ENCODE results near the gene SH2D4B. TPM values are rescaled to one million over a fixed set of nuclear protein-coding genes. Genes with fewer than 3 reads are reported as not detected.
A peak's percentile ranks its signal among the peaks of the same experiment; 100 is the strongest.
"Not testable (repeated sequence)": the region's sequence is repeated elsewhere in the genome, so short reads cannot be mapped to it uniquely, and the experiment has no call there.

The SH2D4B gene
- total and polyA plus RNA-seq, 8 donors: 0.09 to 0.37 (median 0.20) TPM

- TF ChIP-seq CTCF (IDR thresholded peaks at IDR 0.05): no peak
- no peaks in the 10 kb centered on the region for H3K36me3 ChIP-seq
- H3K4me1 ChIP-seq: peaks cover 0 to 53% of the 10 kb centered on the region in 2 donors
- H3K27me3 ChIP-seq: no peaks in the 10 kb centered on the region
- peak overlapping the region in 1 of 2 donors; percentile 70 for H3K27ac ChIP-seq
- intact Hi-C loops (cut with DNase I): no loop called here
- DNase-seq: no peak
- no peak overlapping the region for H3K4me3 ChIP-seq
- ATAC-seq: no peak
- no peaks in the 10 kb centered on the region for H3K9me3 ChIP-seq
These were observed 6.9 kb upstream of the SH2D4B start for GRCh38 chr10:80530816-80531215.

DNA sequence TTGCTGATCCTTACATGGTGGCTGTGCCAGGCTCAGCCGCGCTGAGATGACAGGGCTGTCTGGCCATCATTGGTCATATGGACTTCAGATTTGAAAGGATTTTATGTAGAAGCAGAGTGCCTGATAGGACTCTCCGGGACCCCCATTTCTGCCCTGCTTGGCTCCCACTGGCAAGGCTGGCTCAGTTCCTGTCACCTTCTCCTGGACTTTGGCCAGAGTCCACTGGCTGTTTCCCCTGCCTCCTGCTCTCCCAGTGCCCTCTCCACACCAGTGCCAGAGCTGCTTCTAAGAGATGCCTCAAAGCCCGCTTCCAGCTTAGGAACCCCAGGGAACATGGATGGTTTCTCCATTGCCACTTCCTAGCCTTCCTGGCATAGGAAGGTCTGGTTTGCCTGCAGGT lies 5.1 kb upstream of the SH2D4B start:
- Histone ChIP-seq H3K27me3 (no peaks in the 10 kb centered on the region), H3K9me3 (no peaks in the 10 kb centered on the region), H3K27ac (no peak overlapping the region), H3K4me1 (peaks cover 0 to 40% of the 10 kb centered on the region in 2 donors), H3K4me3 (no peak overlapping the region), H3K36me3 (no peaks in the 10 kb centered on the region)
- ATAC-seq (no peak), DNase-seq (no peak)
- no peak for TF ChIP-seq CTCF (IDR thresholded peaks at IDR 0.05)
- intact Hi-C loops (cut with DNase I): no loop called here

- H3K27me3 ChIP-seq; H3K36me3 ChIP-seq; ATAC-seq; H3K4me3 ChIP-seq; H3K9me3 ChIP-seq; intact Hi-C loops (cut with DNase I); H3K27ac ChIP-seq; DNase-seq: not testable (repeated sequence)
- H3K4me1 ChIP-seq: peaks cover 0 to 27% of the 10 kb centered on the region in 2 donors
These were observed 3.6 kb upstream of the SH2D4B start for GRCh38 chr10:80534059-80534458.

GRCh38 chr10:80534646-80535045 lies 3.1 kb upstream of the SH2D4B start:
- H3K4me1 ChIP-seq: peaks cover 0 to 21% of the 10 kb centered on the region in 2 donors
- H3K9me3 ChIP-seq; ATAC-seq; H3K36me3 ChIP-seq; DNase-seq; H3K27ac ChIP-seq; H3K4me3 ChIP-seq; H3K27me3 ChIP-seq; intact Hi-C loops (cut with DNase I): not testable (repeated sequence)

DNA sequence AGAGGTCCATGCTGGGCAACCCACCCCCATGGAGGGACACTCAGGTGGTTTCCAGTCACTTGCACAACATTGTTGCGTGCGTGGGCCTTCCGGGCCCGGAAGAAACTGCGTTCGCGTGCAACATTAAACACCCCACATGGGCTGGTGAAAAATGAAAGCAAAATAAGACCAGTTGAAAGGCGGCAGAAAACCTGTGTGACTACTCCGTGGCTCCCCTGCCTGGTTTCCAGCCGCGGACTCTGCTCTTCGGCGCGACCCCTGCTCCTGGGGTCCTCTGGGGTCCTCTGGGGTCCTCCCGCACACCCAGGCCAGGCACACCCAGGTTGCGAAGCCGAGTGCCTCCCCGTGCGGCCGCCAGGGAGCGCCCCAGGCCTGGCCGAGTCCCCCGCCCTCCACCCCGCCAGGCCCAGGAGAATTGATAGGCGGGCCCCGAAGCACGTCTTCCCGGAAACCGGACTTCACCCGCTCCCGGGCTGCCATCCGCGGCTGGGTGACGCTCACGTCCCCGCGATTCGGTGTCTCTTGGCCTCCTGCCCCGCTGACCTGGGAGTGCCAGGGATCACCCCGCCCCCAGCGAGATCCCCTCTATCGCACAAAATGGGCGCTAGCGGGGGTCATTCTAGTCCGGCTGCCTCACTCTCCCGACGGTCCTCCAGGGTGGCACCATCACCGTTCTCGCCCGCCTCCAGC lies 1.9 kb upstream of the SH2D4B start:
- intact Hi-C loops (cut with DNase I): no loop called here
- H3K36me3 ChIP-seq: no peaks in the 10 kb centered on the region
- ATAC-seq: peak; percentile 96
- peak; percentile 20 to 95 (median 67) for DNase-seq
- peak overlapping the region; percentile 30 to 43 for H3K4me3 ChIP-seq
- no peaks in the 10 kb centered on the region for H3K27me3 ChIP-seq
- H3K27ac ChIP-seq: peak overlapping the region; percentile 14 to 87
- TF ChIP-seq CTCF (IDR thresholded peaks at IDR 0.05): peak; percentile 59 to 84
- no peaks in the 10 kb centered on the region for H3K9me3 ChIP-seq
- peaks cover 0 to 17% of the 10 kb centered on the region in 2 donors for H3K4me1 ChIP-seq

DNA sequence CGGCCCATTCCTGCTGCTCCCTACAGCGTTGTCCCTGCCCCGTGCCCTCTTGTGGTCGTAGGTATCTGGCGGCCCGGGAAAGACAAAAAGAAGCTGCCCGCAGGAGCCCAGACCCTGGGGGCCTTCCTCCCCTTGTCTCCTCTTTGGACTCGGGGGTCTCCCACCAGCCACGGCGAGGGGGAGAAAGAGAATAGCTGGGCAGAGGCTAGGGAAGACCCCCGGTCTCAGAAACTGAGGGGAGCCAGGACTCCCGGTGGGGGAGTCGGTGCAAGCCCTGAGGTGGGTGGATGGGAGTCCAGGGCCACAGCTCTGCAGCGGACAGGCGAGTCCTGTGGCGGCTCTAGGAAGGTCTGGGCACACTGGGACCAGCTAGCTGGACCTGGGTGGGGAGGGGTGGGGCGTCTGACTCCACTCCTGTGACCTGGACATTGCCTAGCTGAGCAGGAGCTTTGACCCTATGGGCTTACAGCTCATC lies 1.3 kb upstream of the SH2D4B start:
- TF ChIP-seq CTCF (IDR thresholded peaks at IDR 0.05): no peak
- peak overlapping the region in 1 of 2 donors; percentile 87 for H3K27ac ChIP-seq
- H3K9me3 ChIP-seq: no peaks in the 10 kb centered on the region
- H3K4me3 ChIP-seq: peak overlapping the region; percentile 30 to 43
- intact Hi-C loops (cut with DNase I): no loop called here
- H3K27me3 ChIP-seq: no peaks in the 10 kb centered on the region
- no peak for ATAC-seq
- H3K36me3 ChIP-seq: no peaks in the 10 kb centered on the region
- peaks cover 0 to 19% of the 10 kb centered on the region in 2 donors for H3K4me1 ChIP-seq
- no peak for DNase-seq

Measured in left lung (tissue), 10 donors.